ENCODE measurements around the gene TP53RK. TPM values are rescaled to one million over a fixed set of nuclear protein-coding genes. Genes with fewer than 3 reads are reported as not detected.

Gene TP53RK
- total and polyA plus RNA-seq, 2 of the 13 experiments (the other 11 are each of a cell fraction or from before 2014, with no cell fraction given) = 12.9 to 25.5 TPM

- no peak for TF ChIP-seq PRDM15 (CRISPR knock-in tag; IDR thresholded peaks at IDR 0.05)
- TF ChIP-seq ZFP36L1 (CRISPR knock-in tag; IDR thresholded peaks at IDR 0.05) = no peak
- TF ChIP-seq NFRKB (IDR thresholded peaks at IDR 0.05) = no peak
- no peak for TF ChIP-seq ZNF557 (CRISPR knock-in tag; IDR thresholded peaks at IDR 0.05)
- TF ChIP-seq THAP7 (CRISPR knock-in tag; IDR thresholded peaks at IDR 0.05) = no peak
- no peak for TF ChIP-seq ZNF839 (CRISPR knock-in tag; IDR thresholded peaks at IDR 0.05; ENCODE audit: borderline replicate concordance)
- TF ChIP-seq CEBPB (IDR thresholded peaks at IDR 0.05; ENCODE audit: borderline replicate concordance, low read depth, low read length) = peak; percentile 84; the same call in 1 of the 2 replicates
- TF ChIP-seq ZNF234 (CRISPR knock-in tag; conservative IDR thresholded peaks at IDR 0.05) = no peak
- TF ChIP-seq ZNF20 (CRISPR knock-in tag; IDR thresholded peaks at IDR 0.05) = no peak
- no peak for TF ChIP-seq ZBTB4 (CRISPR knock-in tag; IDR thresholded peaks at IDR 0.05; ENCODE audit: borderline replicate concordance)
- peak; percentile 28; the same call in 1 of the 2 replicates for TF ChIP-seq ZGPAT (CRISPR knock-in tag; IDR thresholded peaks at IDR 0.05)
- TF ChIP-seq RFXANK (CRISPR knock-in tag; IDR thresholded peaks at IDR 0.05) = no peak
- TF ChIP-seq ZNF513 (CRISPR knock-in tag; conservative IDR thresholded peaks at IDR 0.05) = no peak
- peak; percentile 49; the same call in 1 of the 2 replicates for TF ChIP-seq GATAD2A (CRISPR knock-in tag; IDR thresholded peaks at IDR 0.05)
- TF ChIP-seq SUZ12 (IDR thresholded peaks at IDR 0.05; ENCODE audit: low read depth, low read length) = no peak
- TF ChIP-seq E2F2 (CRISPR knock-in tag; IDR thresholded peaks at IDR 0.05; ENCODE audit: borderline replicate concordance) = no peak
- no peak for TF ChIP-seq TBP (CRISPR knock-in tag; IDR thresholded peaks at IDR 0.05)
- TF ChIP-seq ATF7 (IDR thresholded peaks at IDR 0.05) = no peak
- no peak for TF ChIP-seq ATF7 (CRISPR knock-in tag; IDR thresholded peaks at IDR 0.05)
- no peak for TF ChIP-seq ZNF749 (CRISPR knock-in tag; IDR thresholded peaks at IDR 0.05; ENCODE audit: borderline replicate concordance)
Observed at GRCh38 chr20:46665602-46666001, 23.6 kb downstream of the TP53RK start (continued).

All from HepG2 (cell line).